Pancreas (tissue), 10 donors: ENCODE measurements around the gene MRGPRF. TPM values are rescaled to one million over a fixed set of nuclear protein-coding genes. Genes with fewer than 3 reads are reported as not detected.

ENCODE experiments used
- ATAC-seq, 4 donors: fragments of 200-7000 bp; cut with Tn5 transposase; one replicate each; pipeline versions ENCODE4 v1.8.0 to v1.9.1; 2020; ENCODE audit warnings: mild to moderate bottlenecking in 4 of 4, moderate library complexity in 4 of 4
- DNase-seq, 6 donors: peaks; one replicate each; pipeline ENCODE4 v3.0.0-alpha.2; 2020
- FAIRE-seq: peaks from 2 replicates; lab custom pipeline; 2012; peaks lifted over from hg19 to GRCh38; lab: Jason Lieb, UNC
- H3K27ac ChIP-seq, 4 donors: fragments of 200-600 bp; sonication (generic); 1 replicate in 3 of 4; 2 replicates in 1 of 4; pipeline versions ENCODE4 v1.5.0 to v1.8.0; 2020
- H3K27me3 ChIP-seq, 4 donors: fragments of 200-600 bp; one replicate each; pipeline ENCODE4 v1.8.0; 2021
- H3K36me3 ChIP-seq, 3 donors: fragments of 200-600 bp; sonication (generic) in 1 of 3; one replicate each; pipeline versions ENCODE4 v1.5.0 to v1.8.0; 2020 to 2021
- H3K4me1 ChIP-seq, 3 donors: fragments of 200-600 bp; one replicate each; pipeline ENCODE4 v1.8.0; 2021
- H3K4me3 ChIP-seq, 4 donors: fragments of 200-600 bp; sonication (generic) in 2 of 4; one replicate each; pipeline versions ENCODE4 v1.5.0 to v1.8.0; 2020 to 2021
- H3K9me3 ChIP-seq, 4 donors: fragments of 200-600 bp; one replicate each; pipeline ENCODE4 v1.8.0; 2021
- CTCF ChIP-seq, 4 donors: fragments of 200-600 bp; sonication (generic) in 3 of 4; IDR thresholded peaks; one replicate each; pipeline versions ENCODE4 v1.5.0 to v1.8.0; 2021; ENCODE audit warnings: antibody characterized with exemption in 4 of 4
- WGBS, 2 donors: extraction: QIAGEN DNeasy Blood & Tissue Kit; methylation state at CpG; one replicate each; pipeline ENCODE4 v1.1.7; 2013; 5-methylcytosine and 5-hydroxymethylcytosine counted together
- intact Hi-C, 3 donors: fragments of 100-400 bp; cut with DNase I; formaldehyde crosslinking; loops; one replicate each; pipeline versions ENCODE4 v1.11.1 to v1.14.2; 2022
- polyA plus RNA-seq, 2 donors: library from polyadenylated mRNA; stranded (reverse); fragments of 200-250 nt; gene quantifications; one replicate each; pipeline ENCODE4 v1.2.3, GENCODE V29; 2013
- total RNA-seq, 6 donors: library from RNA; stranded (reverse); fragmentation: NEBNext Ultra II Directional in 4 of 6; extraction: Animal tissue kit (Norgen Biotek cat#: 25700) in 4 of 6; gene quantifications; one replicate each; pipeline versions ENCODE4 v1.2.1 to v1.2.4, GENCODE V29; 2021 to 2023
- donor health status: healthy with polysubstance abuse.
- donor health status: DM: no; HTN: no; CAD: no; lungs with moderate emphysema.
- donor health status: DM: no; HTN: no; CAD: no.
- donor health status: control.
- donor health status: control.
- donor health status: Bipolar disorder and iron deficiency.
- donor health status: DM: yes; HTN: yes; CAD: no.
- donor health status: DM: no; HTN: no; CAD: no.
- donor health status: DM: no; HTN: no; CAD: no.
- donor health status: DM: yes; HTN: yes; CAD: no.

The MRGPRF gene
- total and polyA plus RNA-seq, 8 donors = 0.37 to 4.2 (median 1.6) TPM

GRCh38 chr11:69003301-69003865, 9.7 kb downstream of the MRGPRF start:
- TF ChIP-seq CTCF (IDR thresholded peaks at IDR 0.05) = no peak
- Histone ChIP-seq H3K27ac (no peak overlapping the region), H3K27me3 (no peaks in the 10 kb centered on the region), H3K4me1 (peaks cover 0 to 3% (median 0%) of the 10 kb centered on the region in 3 donors), H3K9me3 (no peaks in the 10 kb centered on the region), H3K36me3 (no peaks in the 10 kb centered on the region), H3K4me3 (no peak overlapping the region)
- peak in 2 of 6 donors; percentile 4 to 39 for DNase-seq
- intact Hi-C loops = no loop called here
- WGBS, 2 donors = 65 to 80% methylated on average over 9 of the region's 9 CpGs
- no peak for FAIRE-seq
- ATAC-seq = no peak

GRCh38 chr11:69002570-69003231, 10.3 kb downstream of the MRGPRF start:
- intact Hi-C loops = no loop called here
- Histone ChIP-seq H3K36me3 (no peaks in the 10 kb centered on the region), H3K4me3 (no peak overlapping the region), H3K9me3 (no peaks in the 10 kb centered on the region), H3K4me1 (peaks cover 0 to 3% (median 0%) of the 10 kb centered on the region in 3 donors), H3K27ac (no peak overlapping the region), H3K27me3 (no peaks in the 10 kb centered on the region)
- TF ChIP-seq CTCF (IDR thresholded peaks at IDR 0.05) = no peak
- WGBS, 2 donors = 59 to 69% methylated on average over 13 of the region's 13 CpGs
- ATAC-seq (no peak), DNase-seq (peak in 3 of 6 donors; percentile 11 to 43 (median 34)), FAIRE-seq (no peak)

DNA sequence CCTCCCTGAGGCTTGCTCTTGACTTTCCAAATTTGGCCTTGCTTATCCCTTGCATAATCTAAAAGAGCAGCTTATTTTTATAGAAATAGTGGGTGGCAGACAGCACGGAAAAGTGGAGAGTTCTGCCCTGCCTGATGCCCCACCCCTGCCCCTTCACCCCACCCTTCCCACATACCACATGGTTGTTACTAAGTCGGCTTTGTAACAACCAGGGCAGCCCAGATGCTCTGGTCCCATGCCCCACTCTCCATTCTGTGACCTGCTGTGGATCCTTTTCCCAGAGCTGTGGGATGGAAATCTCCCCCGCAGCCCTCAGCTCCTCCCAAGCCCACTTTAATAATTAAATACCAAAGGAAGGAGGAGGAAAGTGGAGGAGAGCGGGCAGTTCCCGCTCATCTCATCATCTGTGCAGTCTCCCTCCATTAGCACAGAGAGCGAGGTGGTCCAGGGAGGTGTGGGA, 10.9 kb downstream of the MRGPRF start:
- FAIRE-seq (no peak), DNase-seq (peak in 1 of 6 donors; percentile 26), ATAC-seq (no peak)
- Histone ChIP-seq H3K4me3 (no peak overlapping the region), H3K36me3 (no peaks in the 10 kb centered on the region), H3K27ac (no peak overlapping the region), H3K27me3 (no peaks in the 10 kb centered on the region), H3K4me1 (no peaks in the 10 kb centered on the region), H3K9me3 (no peaks in the 10 kb centered on the region)
- intact Hi-C loops = no loop called here
- WGBS, 2 donors = 59 to 76% methylated on average over 6 of the region's 6 CpGs
- no peak for TF ChIP-seq CTCF (IDR thresholded peaks at IDR 0.05)

GRCh38 chr11:69001243-69002081, 11.6 kb downstream of the MRGPRF start:
- WGBS, 2 donors = 63 to 76% methylated on average over 23 of the region's 23 CpGs
- H3K4me3 ChIP-seq = no peak overlapping the region
- TF ChIP-seq CTCF (IDR thresholded peaks at IDR 0.05) = no peak
- FAIRE-seq (no peak), ATAC-seq (peak in 1 of 4 donors; percentile 11), DNase-seq (peak in 2 of 6 donors; percentile 33)
- no peaks in the 10 kb centered on the region for H3K36me3 ChIP-seq
- H3K9me3 ChIP-seq = no peaks in the 10 kb centered on the region
- no peaks in the 10 kb centered on the region for H3K27me3 ChIP-seq
- H3K4me1 ChIP-seq = no peaks in the 10 kb centered on the region
- intact Hi-C loops = no loop called here
- peak overlapping the region in 1 of 4 donors; percentile 33 for H3K27ac ChIP-seq
